HG03095 (cell line): ENCODE data around the gene FOSL2.

Experiments used
- ATAC-seq: cut with Tn5 transposase; IDR thresholded peaks from one replicate; pipeline ENCODE4 v1.9.1; 2021; ENCODE audit warnings: moderate library complexity; ENCODE audit not compliant: unreplicated experiment

FOSL2 gene

GRCh38 chr2:28408764-28409599, 16.3 kb downstream of the FOSL2 start:
- no peak for ATAC-seq

DNA sequence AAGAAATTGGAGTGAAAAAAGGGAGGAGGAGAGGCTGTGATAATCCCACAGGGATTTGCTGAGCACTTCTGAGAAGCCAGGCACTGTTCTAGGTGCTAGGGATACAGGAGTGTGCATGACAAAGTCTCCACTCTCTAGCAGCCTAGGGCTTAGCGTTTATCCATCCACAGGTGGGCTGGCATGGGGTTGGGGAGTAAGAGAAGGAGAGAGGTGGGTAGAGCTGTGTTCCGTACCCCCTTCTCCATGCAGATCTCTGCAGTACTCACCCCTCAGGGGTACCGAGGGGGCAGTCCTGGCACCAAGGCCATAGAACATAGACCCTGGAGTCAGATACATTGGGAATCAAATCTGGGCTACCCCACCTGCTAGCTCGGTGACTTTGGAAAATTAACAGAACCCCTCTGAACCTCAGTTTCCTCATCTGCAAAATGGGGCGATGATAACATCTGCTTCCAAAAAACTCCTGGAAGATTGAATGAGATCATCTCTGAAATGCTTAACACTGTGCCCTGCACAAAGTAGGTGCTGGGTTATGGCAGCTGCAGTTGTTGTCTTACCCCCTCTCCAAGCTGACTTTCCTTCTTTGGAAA, 18.6 kb downstream of the FOSL2 start:
- no peak for ATAC-seq

DNA sequence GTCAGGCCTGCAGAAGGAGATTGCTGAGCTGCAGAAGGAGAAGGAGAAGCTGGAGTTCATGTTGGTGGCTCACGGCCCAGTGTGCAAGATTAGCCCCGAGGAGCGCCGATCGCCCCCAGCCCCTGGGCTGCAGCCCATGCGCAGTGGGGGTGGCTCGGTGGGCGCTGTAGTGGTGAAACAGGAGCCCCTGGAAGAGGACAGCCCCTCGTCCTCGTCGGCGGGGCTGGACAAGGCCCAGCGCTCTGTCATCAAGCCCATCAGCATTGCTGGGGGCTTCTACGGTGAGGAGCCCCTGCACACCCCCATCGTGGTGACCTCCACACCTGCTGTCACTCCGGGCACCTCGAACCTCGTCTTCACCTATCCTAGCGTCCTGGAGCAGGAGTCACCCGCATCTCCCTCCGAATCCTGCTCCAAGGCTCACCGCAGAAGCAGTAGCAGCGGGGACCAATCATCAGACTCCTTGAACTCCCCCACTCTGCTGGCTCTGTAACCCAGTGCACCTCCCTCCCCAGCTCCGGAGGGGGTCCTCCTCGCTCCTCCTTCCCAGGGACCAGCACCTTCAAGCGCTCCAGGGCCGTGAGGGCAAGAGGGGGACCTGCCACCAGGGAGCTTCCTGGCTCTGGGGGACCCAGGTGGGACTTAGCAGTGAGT, 19.4 kb downstream of the FOSL2 start:
- no peak for ATAC-seq

DNA sequence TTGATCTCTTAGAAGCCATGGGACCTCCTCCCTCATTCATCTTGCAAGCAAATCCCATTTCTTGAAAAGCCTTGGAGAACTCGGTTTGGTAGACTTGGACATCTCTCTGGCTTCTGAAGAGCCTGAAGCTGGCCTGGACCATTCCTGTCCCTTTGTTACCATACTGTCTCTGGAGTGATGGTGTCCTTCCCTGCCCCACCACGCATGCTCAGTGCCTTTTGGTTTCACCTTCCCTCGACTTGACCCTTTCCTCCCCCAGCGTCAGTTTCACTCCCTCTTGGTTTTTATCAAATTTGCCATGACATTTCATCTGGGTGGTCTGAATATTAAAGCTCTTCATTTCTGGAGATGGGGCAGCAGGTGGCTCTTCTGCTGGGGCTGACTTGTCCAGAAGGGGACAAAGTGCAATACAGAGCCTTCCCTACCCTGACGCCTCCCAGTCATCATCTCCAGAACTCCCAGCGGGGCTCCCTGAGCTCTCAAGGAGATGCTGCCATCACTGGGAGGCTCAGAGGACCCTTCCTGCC, 20.0 kb downstream of the FOSL2 start:
- no peak for ATAC-seq

DNA sequence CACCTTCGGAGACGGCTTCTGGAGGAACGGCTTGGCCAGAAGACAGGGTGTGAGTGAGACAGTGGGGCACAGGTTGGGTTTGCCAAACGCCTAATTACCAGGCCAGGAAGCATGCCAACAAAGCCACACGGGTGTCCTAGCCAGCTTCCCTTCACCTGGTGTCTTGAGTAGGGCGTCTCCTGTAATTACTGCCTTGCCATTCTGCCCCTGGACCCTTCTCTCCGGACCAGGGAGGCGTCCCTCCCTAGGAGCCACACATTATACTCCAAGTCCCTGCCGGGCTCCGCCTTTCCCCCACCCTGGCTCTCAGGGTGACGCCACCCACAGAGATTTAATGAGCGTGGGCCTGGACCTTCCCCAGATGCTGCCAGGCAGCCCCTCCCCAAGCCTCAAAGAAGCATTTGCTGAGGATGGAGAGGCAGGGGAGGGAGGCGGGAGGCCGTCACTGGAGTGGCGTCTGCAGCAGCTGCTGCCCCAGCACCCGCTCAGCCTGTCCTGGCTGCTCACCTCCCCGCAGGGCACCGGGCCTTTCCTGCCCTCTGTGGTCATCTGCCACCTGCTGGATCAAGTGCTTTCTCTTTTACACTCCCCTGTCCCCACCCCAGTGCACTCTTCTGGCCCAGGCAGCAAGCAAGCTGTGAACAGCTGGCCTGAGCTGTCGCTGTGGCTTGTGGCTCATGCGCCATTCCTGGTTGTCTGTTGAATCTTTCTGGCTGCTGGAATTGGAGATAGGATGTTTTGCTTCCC, 20.7 kb downstream of the FOSL2 start:
- ATAC-seq, result no peak

- no peak for ATAC-seq
Measured at GRCh38 chr2:28413899-28414295, 21.2 kb downstream of the FOSL2 start.

DNA sequence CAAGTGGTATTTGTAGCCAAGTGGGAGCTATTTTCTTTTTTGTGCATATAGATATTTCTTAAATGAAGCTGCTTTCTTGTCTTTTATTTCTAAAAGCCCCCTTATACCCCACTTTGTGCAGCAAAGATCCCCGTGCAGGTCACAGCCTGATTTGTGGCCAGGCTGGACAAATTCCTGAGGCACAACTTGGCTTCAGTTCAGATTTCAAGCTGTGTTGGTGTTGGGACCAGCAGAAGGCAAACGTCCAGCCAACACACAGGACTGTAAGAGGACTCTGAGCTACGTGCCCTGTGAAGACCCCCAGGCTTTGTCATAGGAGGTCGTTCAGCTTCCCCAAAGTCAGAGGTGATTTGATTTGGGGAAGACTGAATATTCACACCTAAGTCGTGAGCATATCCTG, 21.9 kb downstream of the FOSL2 start:
- ATAC-seq, result no peak

DNA sequence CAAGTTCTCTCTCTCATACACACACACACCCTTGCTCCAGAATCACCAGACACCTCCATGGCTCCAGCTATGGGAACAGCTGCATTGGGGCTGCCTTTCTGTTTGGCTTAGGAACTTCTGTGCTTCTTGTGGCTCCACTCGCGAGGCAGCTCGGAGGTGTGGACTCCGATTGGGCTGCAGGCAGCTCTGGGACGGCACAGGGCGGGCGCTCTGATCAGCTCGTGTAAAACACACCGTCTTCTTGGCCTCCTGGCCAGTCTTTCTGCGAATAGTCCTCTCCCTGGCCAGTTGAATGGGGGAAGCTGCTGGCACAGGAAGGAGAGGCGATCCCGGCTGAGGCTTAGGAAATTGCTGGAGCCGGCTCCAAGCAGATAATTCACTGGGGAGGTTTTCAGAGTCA, 22.4 kb downstream of the FOSL2 start:
- ATAC-seq, result no peak

DNA sequence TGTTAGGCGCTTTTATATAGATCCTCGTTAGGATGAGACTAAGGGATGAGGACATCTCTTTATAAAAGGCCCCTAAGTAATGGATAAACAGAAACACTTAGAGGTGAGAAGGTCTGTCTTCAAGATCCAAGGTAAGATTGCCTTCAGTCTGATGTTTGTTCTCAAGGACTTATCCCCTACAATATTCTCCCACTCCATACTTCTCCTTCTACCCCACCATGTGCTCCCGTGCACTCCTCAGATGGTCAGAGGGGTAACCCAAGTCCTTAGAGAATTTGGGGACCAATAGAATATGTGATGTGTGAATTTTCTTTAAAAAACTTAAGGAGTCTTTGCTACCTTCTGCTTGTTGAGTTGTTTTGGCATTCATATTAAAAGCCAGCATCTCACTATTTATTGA, 23.1 kb downstream of the FOSL2 start:
- no peak for ATAC-seq

GRCh38 chr2:28419003-28419402, 26.3 kb downstream of the FOSL2 start:
- ATAC-seq, result no peak

DNA sequence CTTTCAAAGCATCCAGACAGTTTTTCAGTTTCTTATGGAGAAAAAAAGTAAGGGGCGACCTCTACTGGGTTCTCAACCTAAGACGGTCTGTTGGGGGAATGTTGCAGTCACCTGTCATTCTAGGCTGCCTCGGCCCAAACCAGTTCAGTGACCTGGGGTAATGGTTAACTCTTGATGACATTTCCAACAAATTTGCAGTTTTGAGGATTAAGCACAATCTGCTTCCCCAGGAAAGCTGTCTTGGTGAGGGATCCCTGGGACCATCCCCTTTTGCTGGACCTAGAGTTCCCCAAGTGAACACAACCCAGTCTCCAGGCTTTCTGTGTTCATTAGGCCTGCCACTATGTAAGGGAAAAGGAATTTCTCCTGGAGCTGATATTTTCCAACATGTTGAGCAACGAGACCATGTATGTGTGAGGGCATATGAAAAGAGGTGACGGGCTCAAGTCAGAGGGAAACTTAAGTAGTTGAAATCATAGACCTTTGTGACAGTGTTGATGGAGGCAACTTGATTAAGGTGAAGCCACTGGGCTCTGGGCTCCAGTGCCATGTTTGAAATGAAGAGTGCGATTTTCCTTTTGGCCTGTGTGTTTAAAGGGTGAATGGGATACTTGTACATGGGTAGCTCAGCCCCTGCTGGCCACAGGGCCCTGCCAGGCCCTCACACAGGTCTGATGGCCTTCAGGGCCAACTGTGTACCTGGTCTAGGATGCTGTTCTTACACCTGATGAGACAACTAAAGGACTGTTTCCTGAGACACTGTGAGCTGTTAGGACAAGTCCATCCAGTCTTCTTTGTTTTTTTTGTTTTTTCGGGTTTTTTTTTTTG, 27.0 kb downstream of the FOSL2 start:
- ATAC-seq, result no peak

DNA sequence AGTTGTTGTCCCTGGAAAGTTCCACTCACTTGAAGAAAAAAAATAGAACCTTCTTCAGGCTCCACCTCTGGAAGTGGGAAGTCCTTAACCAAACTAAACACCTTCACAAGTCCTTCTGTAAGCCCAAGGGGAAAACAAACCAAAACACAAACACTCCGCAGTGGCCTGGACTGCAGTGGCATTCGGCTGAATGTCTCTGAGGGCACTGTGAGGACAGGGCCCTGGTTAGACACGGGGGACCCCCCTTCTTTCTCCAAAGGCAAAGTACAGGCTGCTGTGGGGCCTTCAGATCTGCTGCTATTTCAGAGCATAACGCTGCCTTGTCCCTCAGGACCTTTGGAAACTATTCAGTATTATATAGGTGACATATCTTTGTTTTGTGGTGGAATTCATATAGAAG, 28.1 kb downstream of the FOSL2 start:
- no peak for ATAC-seq

DNA sequence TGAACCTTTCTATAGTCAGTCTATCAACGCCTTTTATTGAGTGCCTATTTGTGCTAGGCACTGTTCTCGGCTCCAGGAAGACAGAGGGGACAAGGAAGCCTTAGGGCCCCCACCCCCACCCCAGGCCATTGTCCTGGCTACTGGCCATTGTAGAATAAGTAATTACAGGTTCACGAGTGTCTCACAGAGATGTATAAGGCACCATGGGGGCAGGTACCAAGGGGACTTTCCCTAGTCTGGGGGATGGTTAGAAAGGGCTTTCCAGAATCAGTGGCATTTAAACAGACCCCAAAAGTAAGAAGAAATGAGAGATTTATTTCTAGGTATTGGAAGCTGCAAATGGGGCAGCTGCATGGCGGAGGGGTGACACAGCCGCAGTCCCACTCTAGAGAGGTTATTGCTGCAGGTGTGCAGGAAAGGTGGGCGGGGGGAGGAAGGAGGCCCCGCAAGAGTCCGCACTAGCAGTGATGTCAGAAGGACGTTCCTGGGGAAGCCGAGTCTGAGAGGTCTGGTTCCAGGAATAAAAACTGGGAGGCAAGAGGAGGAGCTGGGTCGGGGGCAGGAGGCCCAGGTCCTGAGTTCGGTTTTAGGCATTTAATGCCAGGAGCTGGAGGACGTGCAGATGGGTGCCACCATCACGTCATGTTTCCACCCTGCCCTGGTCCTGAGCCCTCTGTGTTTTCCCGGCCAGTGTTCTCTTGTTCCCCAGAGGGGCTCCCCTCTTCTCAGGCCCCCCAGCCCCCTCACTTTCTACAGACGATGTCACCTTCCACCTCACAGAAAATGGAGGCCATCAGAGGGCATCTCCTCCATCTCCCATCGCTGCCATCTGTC, 30.5 kb downstream of the FOSL2 start:
- ATAC-seq, result no peak

DNA sequence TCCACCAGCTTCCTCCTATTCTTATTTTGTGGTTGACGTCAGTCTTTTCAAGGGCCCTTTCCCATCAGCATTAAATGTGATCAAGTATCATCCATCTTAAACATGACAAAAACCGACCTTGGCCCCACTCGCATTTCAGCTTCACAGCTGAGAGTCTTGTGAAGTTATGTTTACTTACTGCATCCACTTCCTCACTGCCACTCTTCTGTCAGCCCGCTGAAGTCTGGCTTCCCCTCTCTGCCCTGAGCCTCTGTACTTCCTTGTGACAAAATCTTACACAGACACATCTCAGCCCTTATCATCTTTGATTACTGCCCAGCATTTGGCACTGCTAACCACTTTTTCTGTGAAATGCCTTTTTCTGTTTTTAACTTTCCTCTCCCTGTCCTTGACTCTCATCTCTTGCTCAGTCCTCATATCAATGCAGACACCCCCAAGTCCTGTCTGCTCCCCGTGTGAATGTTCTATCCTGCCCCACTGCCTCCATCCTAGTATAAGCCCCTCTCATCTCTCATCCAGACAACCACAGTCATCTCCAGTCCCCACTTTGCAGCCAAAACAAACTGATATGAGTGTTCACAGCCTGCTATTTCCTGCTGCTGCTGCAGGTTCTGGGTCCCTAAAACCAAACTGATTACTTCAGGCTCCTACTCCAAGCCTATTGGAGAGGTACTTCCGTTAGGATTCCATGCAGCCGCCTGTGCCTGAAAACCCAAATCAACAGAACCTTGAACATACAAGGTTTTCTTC, 31.4 kb downstream of the FOSL2 start:
- no peak for ATAC-seq

DNA sequence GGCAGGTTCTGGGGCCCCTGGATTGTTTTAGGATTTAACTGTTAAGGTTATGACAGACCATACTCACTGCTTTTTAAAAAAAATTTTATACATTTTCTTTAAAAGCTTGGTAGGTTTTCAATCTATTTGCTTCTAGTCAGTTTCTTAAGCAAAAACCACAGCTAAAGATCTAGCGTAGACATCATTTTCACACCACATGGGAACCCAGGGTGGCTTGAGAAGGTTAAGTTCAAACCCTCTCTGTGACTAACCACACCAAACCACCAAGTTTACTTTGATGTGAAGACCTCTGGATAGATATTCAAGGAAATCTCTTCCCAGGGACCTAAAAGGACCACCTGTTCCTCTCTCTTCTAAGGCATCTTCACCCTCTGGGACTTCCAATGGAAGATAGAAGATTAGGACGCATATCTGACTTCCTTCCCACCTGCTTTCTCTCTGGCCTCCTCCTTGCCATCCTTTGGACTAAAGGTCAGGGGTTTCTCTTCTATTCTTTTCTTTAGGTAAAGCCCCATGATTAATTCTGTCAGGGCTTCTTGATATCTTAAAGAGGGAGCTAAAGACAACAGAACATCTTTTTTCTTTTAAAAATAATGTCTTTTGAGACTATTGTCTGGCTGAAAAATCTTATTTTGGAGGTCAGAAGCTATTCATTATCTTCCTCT, 32.3 kb downstream of the FOSL2 start:
- no peak for ATAC-seq

DNA sequence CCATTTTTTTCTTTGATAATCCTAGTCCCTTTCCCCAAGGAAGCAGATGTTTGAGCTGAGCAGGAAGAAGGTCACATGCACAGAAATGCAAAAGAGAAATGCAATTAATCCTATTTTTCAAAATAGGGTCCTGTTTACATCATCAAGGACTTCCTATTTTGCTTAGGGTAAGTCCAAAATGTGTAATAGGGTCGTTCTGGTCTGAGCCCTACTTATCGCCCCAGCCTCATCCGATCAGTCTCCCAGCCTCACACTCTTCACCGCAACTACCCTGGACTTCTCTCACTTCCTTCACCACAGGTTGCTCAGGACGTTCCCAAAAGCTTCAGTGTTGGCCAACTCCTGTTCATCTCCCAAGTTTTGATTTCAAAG, 32.8 kb downstream of the FOSL2 start:
- no peak for ATAC-seq

DNA sequence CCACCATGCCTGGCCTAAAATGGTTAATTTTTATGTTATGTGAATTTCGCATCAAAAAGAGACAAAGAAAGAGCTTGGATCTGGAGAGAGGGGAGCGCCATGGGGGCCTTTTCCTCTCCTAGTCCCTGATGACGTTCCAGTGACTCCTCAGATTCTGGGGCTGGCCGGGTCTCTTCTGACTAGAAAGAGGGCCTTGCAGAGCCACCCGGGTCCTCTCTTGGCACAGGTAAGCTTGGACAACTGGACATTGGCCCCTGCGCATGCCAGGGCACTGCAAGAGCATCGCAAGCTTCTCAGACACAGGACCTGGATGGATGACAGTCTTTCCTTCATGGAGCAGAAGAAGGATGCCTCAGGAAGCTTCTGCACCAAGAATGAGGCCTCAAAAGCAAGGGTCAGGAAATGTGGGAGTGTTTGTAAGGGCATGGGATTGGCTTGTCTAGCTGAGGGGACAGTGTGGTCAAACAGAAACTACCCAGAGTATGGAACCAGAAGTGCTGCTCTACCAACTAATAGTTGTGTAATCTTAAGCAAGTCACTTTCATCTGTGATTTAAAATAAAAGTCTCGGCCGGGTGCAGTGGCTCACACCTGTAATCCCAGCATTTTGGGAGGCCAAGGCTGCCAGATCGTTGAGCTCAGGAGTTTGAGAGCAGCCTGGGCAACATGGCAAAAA, 35.2 kb downstream of the FOSL2 start:
- no peak for ATAC-seq

GRCh38 chr2:28428486-28428885, 35.8 kb downstream of the FOSL2 start:
- no peak for ATAC-seq
